Astrocyte (in vitro differentiated cells and primary cell): Measurements from ENCODE around the gene TTL. TPM values are rescaled to one million over a fixed set of nuclear protein-coding genes. Genes with fewer than 3 reads are reported as not detected.
A peak's percentile ranks its signal among the peaks of the same experiment; 100 is the strongest.

Source experiments
- DNase-seq: peaks from one replicate; pipeline ENCODE4 v3.0.0-alpha.2; 2010; ENCODE audit warnings: low read depth
- FAIRE-seq: peaks from 2 replicates; lab custom pipeline; 2011; peaks lifted over from hg19 to GRCh38; lab: Jason Lieb, UNC
- H2AFZ ChIP-seq: 2 replicates; pipeline ENCODE4 v1.6.0; 2012; ENCODE audit warnings: low read depth, low read length, inconsistent platforms
- H3K27ac ChIP-seq: 2 replicates; pipeline ENCODE4 v1.5.1; 2011; ENCODE audit warnings: low read depth, low read length, inconsistent platforms
- H3K27me3 ChIP-seq: 2 replicates; pipeline ENCODE4 v1.6.0; 2011; ENCODE audit warnings: low read length, inconsistent platforms; ENCODE audit not compliant: insufficient read depth
- H3K36me3 ChIP-seq: 2 replicates; pipeline ENCODE4 v1.5.1; 2011; ENCODE audit warnings: low read length, inconsistent platforms; ENCODE audit not compliant: insufficient read depth
- H3K4me1 ChIP-seq: 2 replicates; pipeline ENCODE4 v1.5.1; 2011; ENCODE audit warnings: low read length, inconsistent platforms; ENCODE audit not compliant: insufficient read depth
- H3K4me2 ChIP-seq: 2 replicates; pipeline ENCODE4 v1.6.0; 2012; ENCODE audit warnings: low read length, inconsistent platforms
- H3K4me3 ChIP-seq: 2 replicates; pipeline ENCODE4 v1.5.1; 2011; ENCODE audit warnings: low read depth, mild to moderate bottlenecking, low read length, inconsistent platforms; ENCODE audit not compliant: insufficient read depth
- H3K79me2 ChIP-seq: 2 replicates; pipeline ENCODE4 v1.6.0; 2012; ENCODE audit warnings: mild to moderate bottlenecking, low read length, inconsistent platforms; ENCODE audit not compliant: insufficient read depth
- H3K9ac ChIP-seq: 2 replicates; pipeline ENCODE4 v1.6.0; 2012; ENCODE audit warnings: mild to moderate bottlenecking, low read length, inconsistent platforms
- H3K9me3 ChIP-seq: 2 replicates; pipeline ENCODE4 v1.5.1; 2012; ENCODE audit warnings: low read depth, mild to moderate bottlenecking, low read length, inconsistent platforms; ENCODE audit not compliant: insufficient read depth
- H4K20me1 ChIP-seq: 2 replicates; pipeline ENCODE4 v1.6.0; 2012; ENCODE audit warnings: low read length, inconsistent platforms; ENCODE audit not compliant: insufficient read depth
- H3K27ac Mint-ChIP-seq: one replicate; pipeline ENCODE4 v1.8.0; 2021; ENCODE audit warnings: mild to moderate bottlenecking, mixed read lengths; ENCODE audit not compliant: unreplicated experiment
- H3K27me3 Mint-ChIP-seq: one replicate; pipeline ENCODE4 v1.8.0; 2021; ENCODE audit warnings: low read depth, mixed read lengths; ENCODE audit not compliant: unreplicated experiment
- H3K36me3 Mint-ChIP-seq: one replicate; pipeline ENCODE4 v1.8.0; 2021; ENCODE audit warnings: low read depth, mixed read lengths; ENCODE audit not compliant: unreplicated experiment
- H3K4me1 Mint-ChIP-seq: one replicate; pipeline ENCODE4 v1.8.0; 2021; ENCODE audit warnings: low read depth, mixed read lengths; ENCODE audit not compliant: unreplicated experiment
- H3K4me3 Mint-ChIP-seq: one replicate; pipeline ENCODE4 v1.8.0; 2021; ENCODE audit warnings: mild to moderate bottlenecking, moderate library complexity, mixed read lengths; ENCODE audit not compliant: unreplicated experiment
- H3K9me3 Mint-ChIP-seq: one replicate; pipeline ENCODE4 v1.8.0; 2021; ENCODE audit warnings: mild to moderate bottlenecking, mixed read lengths; ENCODE audit not compliant: unreplicated experiment
- EZH2 ChIP-seq: IDR thresholded peaks from 2 replicates; pipeline ENCODE4 v1.6.1; 2012; ENCODE audit warnings: mild to moderate bottlenecking, low read length, inconsistent platforms; ENCODE audit not compliant: insufficient read depth
- total RNA-seq: library from RNA; stranded (reverse); gene quantifications from 2 replicates; pipeline ENCODE4 v1.2.1, GENCODE V29; 2021
- TF ChIP-seq, protein P1 (sequence below): IDR thresholded peaks from 2 replicates; pipeline ENCODE4 v1.5.1; 2011; ENCODE audit warnings: low read depth, mild to moderate bottlenecking, inconsistent platforms, low read length, moderate library complexity; ENCODE audit not compliant: insufficient read depth

Gene TTL
- total RNA-seq, 1 donor from 2014 or later, result 58.1 TPM

DNA sequence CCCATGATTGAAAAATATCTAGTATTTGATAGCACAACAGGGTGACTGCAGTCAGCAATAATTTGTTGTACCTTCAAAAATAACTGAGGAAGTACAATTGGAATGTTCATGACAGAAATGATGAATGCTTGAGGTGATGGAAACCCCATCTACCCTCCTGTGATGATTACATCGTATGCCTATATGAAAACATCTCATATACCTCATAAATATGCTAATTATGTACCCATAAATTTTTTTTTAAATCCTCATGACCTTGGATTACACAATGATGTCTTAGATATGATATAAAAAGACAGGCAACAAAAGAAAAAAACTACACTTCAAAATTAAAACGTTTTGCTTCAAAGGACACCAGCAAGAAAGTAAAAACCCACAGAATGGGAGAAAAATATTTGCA lies 59.0 kb downstream of the TTL start:
- TF ChIP-seq, protein P1, sequence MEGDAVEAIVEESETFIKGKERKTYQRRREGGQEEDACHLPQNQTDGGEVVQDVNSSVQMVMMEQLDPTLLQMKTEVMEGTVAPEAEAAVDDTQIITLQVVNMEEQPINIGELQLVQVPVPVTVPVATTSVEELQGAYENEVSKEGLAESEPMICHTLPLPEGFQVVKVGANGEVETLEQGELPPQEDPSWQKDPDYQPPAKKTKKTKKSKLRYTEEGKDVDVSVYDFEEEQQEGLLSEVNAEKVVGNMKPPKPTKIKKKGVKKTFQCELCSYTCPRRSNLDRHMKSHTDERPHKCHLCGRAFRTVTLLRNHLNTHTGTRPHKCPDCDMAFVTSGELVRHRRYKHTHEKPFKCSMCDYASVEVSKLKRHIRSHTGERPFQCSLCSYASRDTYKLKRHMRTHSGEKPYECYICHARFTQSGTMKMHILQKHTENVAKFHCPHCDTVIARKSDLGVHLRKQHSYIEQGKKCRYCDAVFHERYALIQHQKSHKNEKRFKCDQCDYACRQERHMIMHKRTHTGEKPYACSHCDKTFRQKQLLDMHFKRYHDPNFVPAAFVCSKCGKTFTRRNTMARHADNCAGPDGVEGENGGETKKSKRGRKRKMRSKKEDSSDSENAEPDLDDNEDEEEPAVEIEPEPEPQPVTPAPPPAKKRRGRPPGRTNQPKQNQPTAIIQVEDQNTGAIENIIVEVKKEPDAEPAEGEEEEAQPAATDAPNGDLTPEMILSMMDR, result no peak
- no peak for TF ChIP-seq EZH2
- no peaks in the 10 kb centered on the region for H3K36me3 Mint-ChIP-seq
- Histone ChIP-seq H3K9me3 (no peaks in the 10 kb centered on the region), H3K79me2 (peaks cover 37% of the 10 kb centered on the region), H3K9ac (no peak overlapping the region), H3K4me2 (peak overlapping the region; percentile 89), H3K4me3 (no peak overlapping the region), H4K20me1 (peaks cover 10% of the 10 kb centered on the region), H2AFZ (no peak overlapping the region), H3K4me1 (peaks cover 4% of the 10 kb centered on the region), H3K27ac (no peak overlapping the region), H3K36me3 (no peaks in the 10 kb centered on the region), H3K27me3 (no peaks in the 10 kb centered on the region)
- no peaks in the 10 kb centered on the region for H3K27me3 Mint-ChIP-seq
- peaks cover 3% of the 10 kb centered on the region for H3K9me3 Mint-ChIP-seq
- FAIRE-seq (no peak), DNase-seq (no peak)
- peaks cover 1% of the 10 kb centered on the region for H3K4me1 Mint-ChIP-seq
- H3K4me3 Mint-ChIP-seq, result no peak overlapping the region
- no peak overlapping the region for H3K27ac Mint-ChIP-seq

DNA sequence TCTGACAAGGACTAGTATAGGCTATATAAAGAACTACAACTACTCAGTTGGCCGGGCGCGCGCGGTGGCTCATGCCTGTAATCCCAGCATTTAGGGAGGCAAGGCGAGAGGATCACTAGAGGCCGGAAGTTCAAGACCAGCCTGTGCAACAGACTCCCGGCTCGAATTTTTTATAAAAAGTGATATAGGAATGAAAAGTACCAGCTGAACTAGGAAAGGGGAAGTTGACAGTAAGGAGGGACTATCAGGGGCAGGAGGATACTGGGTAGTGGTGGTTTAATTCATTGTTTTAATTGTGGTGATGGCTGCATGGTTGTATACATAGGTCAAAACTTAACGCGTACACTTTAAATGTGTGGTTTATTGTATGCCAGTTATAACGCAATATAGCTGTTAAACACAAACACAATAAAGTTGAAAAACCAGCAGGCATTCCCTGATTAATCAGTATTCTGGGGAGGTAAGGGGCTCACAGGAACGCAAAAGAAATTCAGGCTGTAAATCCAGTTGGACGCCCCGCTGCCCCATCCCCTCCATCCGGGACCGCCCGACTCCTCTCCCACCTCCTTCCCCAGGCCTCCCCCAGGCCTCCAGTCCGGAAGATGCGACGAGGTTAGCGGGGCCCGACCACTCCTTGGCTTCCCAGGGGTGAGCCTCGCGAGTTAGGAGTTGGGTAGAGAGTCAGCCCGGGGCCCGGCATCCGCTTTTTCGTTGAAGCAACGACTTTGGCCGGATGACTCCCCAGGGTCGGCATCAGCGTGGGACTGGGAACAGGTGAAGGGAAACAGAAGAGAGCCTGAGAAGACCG lies 59.6 kb downstream of the TTL start:
- H3K4me2 ChIP-seq, result peak overlapping the region; percentile 89
- H3K27me3 Mint-ChIP-seq, result no peaks in the 10 kb centered on the region
- no peak overlapping the region for H3K4me3 Mint-ChIP-seq
- no peaks in the 10 kb centered on the region for H3K36me3 Mint-ChIP-seq
- FAIRE-seq (no peak), DNase-seq (no peak)
- peak overlapping the region; percentile 92 for H2AFZ ChIP-seq
- H3K4me1 ChIP-seq, result peaks cover 4% of the 10 kb centered on the region
- peaks cover 40% of the 10 kb centered on the region for H3K79me2 ChIP-seq
- H3K4me3 ChIP-seq, result peak overlapping the region; percentile 96
- H3K9me3 ChIP-seq, result no peaks in the 10 kb centered on the region
- peaks cover 3% of the 10 kb centered on the region for H3K9me3 Mint-ChIP-seq
- peaks cover 13% of the 10 kb centered on the region for H4K20me1 ChIP-seq
- peak overlapping the region; percentile 77 for H3K27ac Mint-ChIP-seq
- H3K36me3 ChIP-seq, result peaks cover 3% of the 10 kb centered on the region
- H3K27me3 ChIP-seq, result no peaks in the 10 kb centered on the region
- H3K27ac ChIP-seq, result peak overlapping the region; percentile 86
- H3K4me1 Mint-ChIP-seq, result peaks cover 1% of the 10 kb centered on the region
- no peak for TF ChIP-seq EZH2
- TF ChIP-seq, protein P1, result no peak
- H3K9ac ChIP-seq, result peak overlapping the region; percentile 87
